ENCODE data around the gene PLCB4. TPM values are rescaled to one million over a fixed set of nuclear protein-coding genes. Genes with fewer than 3 reads are reported as not detected.
A peak's percentile ranks its signal among the peaks of the same experiment; 100 is the strongest.
"Not testable (repeated sequence)": the region's sequence is repeated elsewhere in the genome, so short reads cannot be mapped to it uniquely, and the experiment has no call there.

PLCB4 gene
- polyA plus RNA-seq, 3 donors, result 13.1 to 15.7 (median 13.9) TPM

DNA sequence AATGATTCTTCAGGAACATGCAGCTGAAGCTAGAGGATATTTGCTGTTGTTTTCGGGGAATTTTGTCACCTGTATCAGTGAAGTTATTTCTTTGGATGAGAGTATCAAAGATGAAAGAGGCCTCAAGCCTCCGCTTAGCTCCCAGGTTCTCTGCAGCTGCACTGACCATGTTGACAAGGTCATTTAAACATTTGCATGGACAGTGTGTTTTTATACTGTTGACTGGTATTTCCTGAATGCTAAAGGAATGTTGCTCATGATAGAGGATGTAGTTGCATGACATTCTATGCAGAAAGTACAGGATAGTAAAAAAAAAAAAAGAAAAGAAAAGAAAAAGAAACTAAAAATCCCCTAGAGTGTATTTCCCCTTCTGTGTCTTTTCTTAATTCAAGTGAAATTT is 279.9 kb downstream of the PLCB4 start:
- no peak for DNase-seq (ENCODE audit: low read depth in 3 of 3, low spot score in 2 of 3)

DNA sequence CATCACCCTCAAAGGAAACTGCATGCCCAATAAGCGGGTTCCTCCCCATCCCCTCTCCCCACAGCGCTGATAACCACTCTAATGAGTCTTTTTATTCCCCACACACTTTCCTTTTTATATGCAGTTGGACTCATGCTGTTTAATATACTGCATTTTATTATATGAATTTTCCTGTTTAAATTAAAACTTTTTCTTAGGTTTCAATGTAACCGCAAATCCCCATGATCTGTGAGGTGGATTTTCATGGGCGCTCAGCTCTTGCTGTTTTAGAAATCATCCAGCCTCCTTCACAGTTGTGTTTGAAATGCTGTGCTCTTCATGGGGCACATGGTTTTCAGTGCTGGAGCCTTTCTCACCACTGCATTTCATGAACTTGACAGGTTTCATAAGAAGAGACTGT is 280.4 kb downstream of the PLCB4 start:
- no peak for DNase-seq (ENCODE audit: low read depth in 3 of 3, low spot score in 2 of 3)

DNA sequence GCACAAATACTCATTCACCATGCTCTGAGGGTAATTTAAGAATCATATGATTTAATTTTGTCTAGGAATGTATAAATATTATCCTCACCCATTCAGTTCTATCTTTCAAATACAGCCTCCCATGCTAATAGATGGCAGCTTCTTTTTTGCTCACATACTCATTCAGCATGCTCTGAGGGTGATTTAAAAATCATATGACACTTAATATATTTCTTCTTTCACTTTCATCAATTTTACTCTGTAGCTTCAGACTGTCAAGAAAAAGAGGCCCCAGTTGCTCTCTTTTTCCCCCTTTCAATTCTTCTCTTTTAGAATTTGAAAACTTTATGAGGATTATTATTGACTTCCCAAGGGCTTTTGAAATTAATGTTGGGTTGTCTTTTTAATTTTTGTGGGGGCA is 283.9 kb downstream of the PLCB4 start:
- no peak for DNase-seq (ENCODE audit: low read depth in 3 of 3, low spot score in 2 of 3)

DNA sequence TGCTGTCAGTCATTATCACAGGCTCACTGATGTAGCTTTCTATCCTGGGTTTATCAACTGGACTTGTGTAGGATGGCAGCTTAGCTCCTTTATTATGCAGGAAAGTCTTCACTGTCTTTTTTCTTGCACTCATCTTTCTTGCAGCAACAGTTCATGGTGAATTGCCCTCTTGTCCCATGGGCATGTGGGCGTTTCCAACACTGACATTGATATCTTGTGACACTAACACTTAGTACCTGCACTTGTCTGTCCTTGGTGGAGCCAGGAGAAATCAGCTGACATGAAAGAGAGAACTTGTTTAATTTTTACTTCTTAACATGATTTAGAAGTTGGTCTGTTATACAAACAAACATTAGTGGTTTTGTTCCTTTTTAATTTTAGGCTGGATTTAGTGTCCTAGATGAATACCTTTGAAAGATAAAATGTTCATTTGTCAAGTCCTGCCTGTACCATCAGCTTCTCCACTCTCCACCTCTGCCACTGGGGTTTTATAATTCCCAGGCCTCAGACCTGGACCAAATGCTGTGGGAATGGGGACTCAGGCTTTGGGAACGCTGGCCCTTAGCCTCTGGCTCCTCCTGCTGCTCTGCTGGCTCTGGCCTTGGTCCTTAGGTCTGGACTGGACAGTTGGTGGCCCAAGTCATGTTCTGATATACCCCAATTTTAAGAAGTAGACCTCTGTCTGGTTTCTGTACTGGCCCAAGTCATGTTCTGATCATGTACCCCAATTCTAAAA is 284.5 kb downstream of the PLCB4 start:
- DNase-seq (ENCODE audit: low read depth in 3 of 3, low spot score in 2 of 3), result no peak

DNA sequence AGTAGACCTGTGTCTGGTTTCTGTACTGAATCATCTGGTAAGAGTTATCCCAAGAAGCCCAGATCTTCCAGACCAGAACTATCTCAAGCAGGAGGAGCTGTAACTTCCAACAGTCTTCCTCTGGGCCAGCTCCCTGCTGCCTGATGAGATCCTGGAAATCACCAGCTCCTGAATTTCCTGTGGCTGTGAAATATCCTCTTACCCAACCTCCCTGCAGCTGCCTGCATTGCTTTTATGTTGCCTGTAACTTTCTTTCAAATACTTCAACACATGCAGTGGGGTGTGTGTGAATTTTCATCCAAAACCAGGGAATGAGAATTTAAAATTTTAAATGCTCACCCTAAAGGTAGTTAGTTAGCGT is 285.0 kb downstream of the PLCB4 start:
- no peak for DNase-seq (ENCODE audit: low read depth in 3 of 3, low spot score in 2 of 3)

DNA sequence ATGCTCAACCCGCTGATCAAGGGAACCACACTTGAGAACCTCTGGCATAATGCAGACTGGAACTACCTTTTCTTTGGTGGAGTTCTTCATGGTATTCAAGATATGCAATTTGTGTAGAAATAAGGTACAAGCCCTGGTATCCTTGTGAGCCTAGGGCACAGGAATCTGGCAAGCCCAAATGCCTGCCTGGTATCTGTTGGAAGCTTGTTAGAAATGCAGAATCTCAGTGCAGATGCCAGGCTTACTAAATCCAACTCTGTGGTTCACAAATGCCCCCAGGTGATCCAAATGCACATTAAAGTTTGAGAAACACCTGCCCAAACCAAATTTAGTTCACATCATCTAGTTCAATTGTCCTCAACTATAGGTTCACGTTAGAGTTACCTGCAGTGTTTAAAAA is 285.7 kb downstream of the PLCB4 start:
- DNase-seq (ENCODE audit: low read depth in 3 of 3, low spot score in 2 of 3), result no peak

DNA sequence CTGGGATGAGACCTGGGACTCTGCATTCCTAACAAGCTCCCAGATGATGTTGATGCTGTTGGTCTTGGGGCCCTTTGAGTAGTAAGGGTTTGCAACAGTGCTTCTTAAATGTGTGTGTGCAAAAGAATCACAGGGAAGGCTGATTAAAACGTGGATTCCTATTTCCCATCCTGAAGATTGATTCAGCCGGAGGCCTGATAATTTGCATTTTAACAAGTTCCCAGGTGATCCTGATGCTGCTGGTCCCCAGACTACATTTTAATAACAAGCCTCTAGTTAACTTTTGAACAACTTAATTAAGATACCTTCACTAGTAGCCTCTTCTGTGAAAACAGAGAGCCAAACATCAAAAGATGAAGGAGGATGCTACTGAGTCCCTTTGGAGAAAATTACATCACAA is 289.1 kb downstream of the PLCB4 start:
- DNase-seq (ENCODE audit: low read depth in 3 of 3, low spot score in 2 of 3), result no peak

DNA sequence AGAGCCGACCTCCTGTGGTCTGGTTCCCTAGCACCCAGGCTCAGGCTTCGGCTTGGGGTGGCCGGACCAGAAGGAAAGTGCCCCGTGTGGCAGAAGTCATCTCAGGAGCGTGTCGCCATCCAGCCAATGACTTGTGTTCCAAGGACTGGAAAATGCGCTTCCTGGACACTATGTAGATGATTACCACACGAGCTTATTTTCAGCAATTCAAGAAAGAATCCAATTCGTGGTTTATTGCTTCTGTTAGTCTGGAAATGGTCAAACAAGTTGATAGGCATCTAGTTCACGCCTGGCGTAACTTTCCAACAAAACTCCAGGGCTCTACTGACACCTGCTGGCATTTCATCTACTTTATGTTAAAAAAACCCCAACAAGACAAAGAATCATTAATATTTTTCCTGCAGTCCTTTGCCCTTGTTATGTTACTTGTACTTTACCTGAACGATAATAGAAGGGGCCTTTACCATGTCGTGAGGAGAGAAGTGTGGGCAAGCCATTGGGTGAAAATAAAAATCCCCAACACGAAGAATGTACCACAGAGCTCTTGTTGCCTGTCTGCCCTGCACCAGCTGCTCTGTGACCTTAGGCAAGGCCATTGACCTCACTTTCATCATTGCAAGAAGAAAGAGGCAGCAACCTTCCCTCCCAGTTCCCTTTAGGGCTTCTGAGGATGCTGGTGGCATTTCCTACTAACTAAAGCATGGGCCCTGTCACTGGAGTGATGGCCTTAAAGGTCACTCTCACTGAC is 290.8 kb downstream of the PLCB4 start:
- peak; percentile 45 to 60 (median 47) for DNase-seq (ENCODE audit: low read depth in 3 of 3, low spot score in 2 of 3)

DNA sequence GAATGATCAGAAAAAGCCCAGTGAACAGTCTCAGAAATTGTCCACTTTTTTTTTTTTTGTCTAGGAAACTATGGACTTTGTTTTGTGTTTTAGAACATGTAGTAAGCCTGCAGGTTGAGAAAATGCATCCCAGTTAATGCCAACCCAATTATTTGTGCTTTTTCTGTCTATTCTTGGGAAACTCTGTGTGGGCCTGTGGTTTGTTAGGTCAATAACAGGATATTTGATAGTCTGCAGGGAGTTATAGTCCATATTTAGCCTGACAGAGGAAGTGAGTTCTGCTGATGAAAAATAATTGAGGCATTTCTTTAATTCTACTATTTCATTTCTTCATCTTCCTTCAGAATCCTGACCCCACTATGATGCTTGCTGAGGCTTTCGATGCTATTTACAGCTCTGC is 291.5 kb downstream of the PLCB4 start:
- no peak for DNase-seq (ENCODE audit: low read depth in 3 of 3, low spot score in 2 of 3)

DNA sequence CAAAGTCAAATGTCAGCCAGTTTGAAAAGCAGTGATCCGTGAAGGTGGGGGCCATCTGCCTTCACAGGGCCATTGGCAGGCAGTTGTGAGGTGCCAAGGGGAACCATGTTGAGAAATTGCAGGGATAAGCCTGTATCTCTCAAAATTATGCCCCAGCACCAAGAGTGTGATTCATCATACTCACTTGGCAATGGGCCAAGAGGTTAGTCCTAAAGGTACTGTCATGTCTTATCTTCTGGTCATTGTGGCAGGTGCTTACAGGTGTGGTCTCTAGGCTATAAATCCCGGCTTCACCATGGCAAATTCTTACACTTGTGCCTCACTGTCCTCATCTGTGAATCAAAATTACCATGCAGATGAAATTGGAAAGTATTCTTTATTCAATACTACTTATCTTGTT is 294.8 kb downstream of the PLCB4 start:
- no peak for DNase-seq (ENCODE audit: low read depth in 3 of 3, low spot score in 2 of 3)

DNA sequence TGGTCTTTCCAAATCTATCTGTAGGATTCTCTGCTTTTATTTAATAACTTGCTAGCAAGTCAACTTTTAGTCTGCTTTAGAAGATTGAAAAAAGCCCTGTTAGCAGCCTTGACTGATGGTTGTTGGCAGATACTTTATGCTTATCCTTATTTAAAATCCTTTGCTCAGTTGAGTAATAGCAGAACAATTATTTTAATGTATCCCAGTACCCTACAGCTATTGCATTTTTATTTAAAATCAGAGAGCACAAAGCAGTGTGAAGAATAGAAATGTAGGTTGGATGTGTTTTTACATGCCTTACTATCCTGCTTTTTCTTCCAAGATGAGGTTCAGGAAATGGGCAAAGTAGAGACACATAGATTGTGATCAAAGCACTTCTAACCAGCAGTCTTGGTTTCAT is 298.4 kb downstream of the PLCB4 start:
- no peak for DNase-seq (ENCODE audit: low read depth in 3 of 3, low spot score in 2 of 3)

DNA sequence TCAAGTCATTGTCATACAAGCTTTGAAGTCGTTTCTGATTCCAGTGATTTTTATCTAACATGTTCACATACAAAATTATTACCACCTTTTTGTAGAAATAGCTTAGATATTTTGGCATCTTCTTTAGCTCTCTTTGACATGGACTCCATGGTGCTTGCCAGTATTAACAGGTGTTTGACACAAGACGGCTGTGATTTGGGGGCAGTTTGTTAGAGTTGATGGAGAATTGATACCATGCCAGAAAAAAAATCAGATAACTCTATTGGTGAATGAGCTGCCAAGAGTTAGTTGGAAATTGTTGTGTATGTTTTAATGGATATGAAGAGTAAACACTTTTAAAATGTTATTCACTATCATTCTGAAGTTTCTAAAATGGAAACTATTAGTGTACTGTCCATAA is 298.9 kb downstream of the PLCB4 start:
- DNase-seq (ENCODE audit: low read depth in 3 of 3, low spot score in 2 of 3), result no peak

DNA sequence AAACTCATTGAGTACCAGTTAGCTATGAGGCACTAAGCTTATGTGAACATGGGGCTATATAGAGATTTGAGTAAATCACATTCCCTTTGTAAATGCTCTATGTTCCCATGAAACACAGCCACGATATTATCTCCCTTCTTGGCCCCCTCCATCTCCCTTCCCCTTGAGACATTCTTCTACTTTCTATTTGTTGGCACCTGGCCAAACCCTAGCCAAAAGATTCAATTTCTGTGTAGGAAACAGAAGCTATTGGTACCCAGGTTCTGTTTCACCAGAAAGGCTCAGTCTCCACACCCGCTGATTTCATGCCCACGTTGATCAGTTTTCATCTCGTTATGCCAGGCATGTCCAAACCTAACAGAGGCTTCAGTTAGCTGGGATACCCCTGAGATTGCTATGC is 300.0 kb downstream of the PLCB4 start:
- DNase-seq (ENCODE audit: low read depth in 3 of 3, low spot score in 2 of 3), result no peak

DNA sequence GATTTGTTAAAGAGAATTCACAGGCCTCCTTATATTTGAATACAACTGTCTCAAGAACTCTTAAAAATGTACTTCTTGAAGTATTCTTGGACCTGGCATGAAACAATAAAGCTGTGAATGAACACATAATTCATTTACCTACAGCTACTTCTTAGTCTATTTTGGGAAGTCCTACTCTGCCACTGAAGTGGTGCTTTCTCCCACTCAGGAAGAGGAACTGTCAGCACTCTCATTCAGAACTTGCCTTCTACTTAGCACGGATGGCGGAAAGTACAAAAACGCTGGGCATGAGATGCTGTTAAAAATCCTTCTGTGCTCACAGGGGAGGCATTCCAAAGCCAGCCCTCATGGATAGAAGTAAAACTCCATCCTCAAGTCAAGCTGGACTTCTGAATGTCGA is 300.7 kb downstream of the PLCB4 start:
- DNase-seq (ENCODE audit: low read depth in 3 of 3, low spot score in 2 of 3), result no peak

DNA sequence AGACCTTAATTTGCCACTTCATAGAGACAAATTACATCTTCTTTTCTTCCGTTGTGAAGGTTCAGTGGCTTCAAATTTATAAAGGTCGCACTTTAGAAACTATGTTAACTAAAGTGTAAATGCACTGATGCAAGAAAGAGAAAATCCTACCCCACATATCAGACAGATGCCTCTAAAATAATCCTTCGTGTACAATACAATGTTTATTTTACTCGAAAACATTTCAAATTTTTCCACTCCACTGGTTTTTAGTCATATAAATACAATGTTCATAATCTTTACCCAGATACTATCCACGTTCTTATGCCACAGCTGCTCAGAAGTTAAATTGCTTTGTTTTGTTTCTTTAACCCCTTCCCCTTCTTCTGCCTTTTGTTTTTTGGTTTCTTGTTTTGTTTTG is 305.2 kb downstream of the PLCB4 start:
- DNase-seq (ENCODE audit: low read depth in 3 of 3, low spot score in 2 of 3), result no peak

DNA sequence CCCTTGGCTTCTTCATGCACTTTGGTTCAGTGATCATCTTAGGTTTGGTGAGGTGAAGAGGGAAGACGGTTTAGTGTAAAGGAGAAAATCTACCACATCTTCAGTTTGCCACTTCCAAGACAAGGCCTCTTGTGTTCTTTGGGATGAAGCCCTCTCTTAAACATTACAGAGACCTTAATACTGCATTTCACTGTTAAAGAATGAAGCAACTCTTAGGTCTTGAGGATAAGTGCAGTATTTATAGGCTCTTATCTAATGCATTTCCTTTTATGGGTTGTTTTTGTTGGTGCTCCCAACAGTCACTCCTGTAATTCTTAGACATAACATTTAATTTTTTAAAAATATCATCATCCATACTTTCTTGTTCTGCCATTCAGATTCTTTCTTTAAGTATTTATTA is 305.6 kb downstream of the PLCB4 start:
- DNase-seq (ENCODE audit: low read depth in 3 of 3, low spot score in 2 of 3), result no peak

DNA sequence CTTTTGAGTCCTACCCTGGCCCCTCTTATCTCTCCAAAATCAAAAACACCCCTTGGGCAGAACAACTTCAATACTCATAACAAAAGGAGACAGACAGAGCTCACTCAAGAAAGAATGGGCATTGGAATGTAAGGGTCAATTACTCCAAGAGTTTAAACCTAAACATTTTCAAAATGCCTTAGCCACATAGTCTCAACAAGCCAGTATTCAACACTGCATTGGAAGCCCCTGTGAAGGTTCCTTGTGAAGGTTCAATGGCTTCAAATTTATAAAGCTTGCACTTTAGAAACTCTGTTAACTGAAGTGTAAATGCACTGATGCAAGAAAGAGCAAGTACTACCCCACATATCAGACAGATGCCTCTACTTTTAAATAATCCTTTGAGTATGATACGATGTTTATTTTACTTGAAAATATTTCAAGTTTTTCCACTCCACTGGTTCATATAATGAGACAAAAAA is 306.4 kb downstream of the PLCB4 start:
- no peak for DNase-seq (ENCODE audit: low read depth in 3 of 3, low spot score in 2 of 3)

DNA sequence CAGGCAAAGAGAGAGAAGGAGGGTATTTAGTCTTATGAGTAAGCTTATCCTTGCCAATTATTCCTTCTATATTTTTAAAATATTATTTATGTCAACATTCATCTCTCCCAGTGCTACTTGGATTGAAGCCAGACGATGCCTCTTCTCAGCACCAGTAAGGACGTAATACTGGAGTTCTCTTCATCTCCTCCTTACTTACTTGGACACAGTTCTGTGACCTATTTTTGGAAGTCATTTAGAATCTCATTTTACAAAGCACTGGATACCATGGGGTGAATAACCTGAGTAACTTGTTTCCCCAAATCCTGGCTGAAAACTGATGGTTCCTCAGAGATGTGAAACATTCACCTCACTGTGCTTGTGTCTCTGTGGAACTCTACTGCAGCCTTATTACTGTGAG is 308.1 kb downstream of the PLCB4 start:
- no peak for DNase-seq (ENCODE audit: low read depth in 3 of 3, low spot score in 2 of 3)

DNA sequence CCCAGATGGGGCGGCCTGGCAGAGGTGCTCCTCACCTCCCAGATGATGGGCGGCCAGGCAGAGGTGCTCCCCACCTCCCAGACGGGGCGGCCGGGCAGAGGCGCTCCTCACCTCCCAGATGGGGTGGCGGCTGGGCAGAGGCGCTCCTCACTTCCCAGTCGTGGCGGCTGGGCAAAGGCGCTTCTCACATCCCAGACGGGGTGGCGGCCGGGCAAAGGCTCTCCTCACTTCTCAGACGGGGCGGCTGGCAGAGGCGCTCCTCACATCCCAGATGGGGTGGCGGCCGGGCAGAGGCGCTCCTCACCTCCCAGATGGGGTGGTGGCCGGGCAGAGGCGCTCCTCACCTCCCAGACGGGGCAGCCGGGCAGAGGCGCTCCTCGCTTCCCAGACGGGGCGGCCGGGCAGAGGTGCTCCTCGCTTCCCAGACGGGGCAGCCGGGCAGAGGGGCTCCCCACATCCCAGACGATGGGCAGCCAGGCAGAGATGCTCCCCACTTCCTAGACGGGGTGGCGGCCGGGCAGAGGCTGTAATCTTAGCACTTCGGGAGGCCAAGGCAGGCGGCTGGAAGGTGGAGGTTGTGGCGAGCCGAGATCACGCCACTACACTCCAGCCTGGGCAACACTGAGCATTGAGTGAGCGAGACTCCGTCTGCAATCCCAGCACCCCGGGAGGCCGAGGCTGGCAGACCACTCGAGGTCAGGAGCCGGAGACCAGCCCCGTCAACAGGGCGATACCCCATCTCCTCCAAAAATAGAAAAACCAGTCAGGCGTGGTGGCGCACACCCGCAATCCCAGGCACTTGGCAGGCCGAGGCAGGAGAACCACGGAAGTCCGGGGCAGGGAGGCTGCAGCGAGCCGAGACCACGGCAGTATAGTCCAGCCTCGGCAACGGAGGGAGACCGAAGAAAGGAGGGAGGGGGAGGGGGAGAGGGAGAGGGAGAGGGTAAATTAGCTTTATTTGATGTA is 316.7 kb downstream of the PLCB4 start:
- DNase-seq (ENCODE audit: low read depth in 3 of 3, low spot score in 2 of 3), result not testable (repeated sequence)

DNA sequence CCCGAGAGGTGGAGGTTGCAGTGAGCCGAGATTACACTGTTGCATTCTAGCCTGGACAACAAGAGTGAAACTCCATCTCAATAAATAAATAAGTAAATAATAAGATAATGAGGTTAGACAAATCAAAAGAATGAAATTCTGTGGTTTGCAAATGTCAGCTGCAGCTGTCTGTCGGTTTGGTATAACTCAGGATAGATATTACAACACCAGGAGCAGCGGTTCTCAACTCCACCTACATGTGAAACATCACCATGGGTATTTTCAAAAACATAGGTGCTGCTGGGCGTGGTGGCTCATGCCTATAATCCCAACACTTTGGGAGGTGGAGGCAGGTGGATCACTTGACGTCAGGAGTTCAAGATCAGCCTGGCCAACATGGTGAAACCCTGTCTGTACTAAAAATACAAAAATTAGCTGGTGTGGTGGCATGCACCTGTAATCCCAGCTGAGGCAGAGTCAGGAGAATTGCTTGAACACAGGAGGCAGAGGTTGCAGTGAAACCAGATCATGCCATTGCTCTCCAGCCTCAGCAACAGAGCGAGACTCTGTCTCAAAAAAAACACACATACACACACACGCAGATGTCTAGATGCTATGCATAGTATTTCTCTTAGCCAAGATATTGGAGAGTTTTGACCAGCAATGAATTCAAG is 319.4 kb downstream of the PLCB4 start:
- no peak for DNase-seq (ENCODE audit: low read depth in 3 of 3, low spot score in 2 of 3)

DNA sequence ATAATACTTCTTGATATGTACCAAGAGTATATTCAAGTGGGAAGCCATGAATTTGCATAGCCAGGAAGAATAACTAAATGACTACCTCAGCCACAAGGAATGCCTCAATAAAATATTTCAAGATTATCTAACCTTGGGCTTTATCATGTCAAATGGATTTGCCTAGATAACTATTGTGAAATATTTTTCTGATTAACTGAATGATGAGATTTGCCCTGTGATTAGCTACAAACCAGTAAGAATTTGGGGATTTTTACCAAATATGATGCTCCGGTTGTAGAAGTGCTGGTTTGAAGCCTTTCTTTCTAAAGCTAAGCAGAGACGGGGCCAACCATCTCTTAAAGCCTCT is 319.9 kb downstream of the PLCB4 start:
- no peak for DNase-seq (ENCODE audit: low read depth in 3 of 3, low spot score in 2 of 3)
